Activated T-helper 1 cell treated with anti-CD3 and anti-CD28 coated beads, Interleukin-12 subunit alpha, Interleukin-12 subunit beta, Interleukin-2, Interleukin-4 antibody, amounts not matched to agents 30 ng/mL and 10 ng/mL and 1 ng/mL, durations not matched to agents 14 hours and 24 hours and 36 hours (primary cell): ENCODE results near the gene VDR. TPM values are rescaled to one million over a fixed set of nuclear protein-coding genes. Genes with fewer than 3 reads are reported as not detected.

Source experiments
- DNase-seq: peaks from one replicate; pipeline ENCODE4 v3.0.0; 2021; ENCODE audit warnings: low spot score
- H3K27ac Mint-ChIP-seq: one replicate; pipeline ENCODE4 v1.8.0; 2021; ENCODE audit warnings: mild to moderate bottlenecking, mixed read lengths
- H3K27me3 Mint-ChIP-seq: one replicate; pipeline ENCODE4 v1.8.0; 2022; ENCODE audit warnings: mild to moderate bottlenecking, moderate library complexity, mixed read lengths; ENCODE audit not compliant: insufficient read depth
- H3K36me3 Mint-ChIP-seq: one replicate; pipeline ENCODE4 v1.8.0; 2021; ENCODE audit warnings: low read depth, mixed read lengths
- H3K4me1 Mint-ChIP-seq: one replicate; pipeline ENCODE4 v1.8.0; 2021; ENCODE audit warnings: low read depth, mixed read lengths
- H3K4me3 Mint-ChIP-seq: one replicate; pipeline ENCODE4 v1.8.0; 2021; ENCODE audit warnings: mild to moderate bottlenecking, moderate library complexity, mixed read lengths
- H3K9me3 Mint-ChIP-seq: one replicate; pipeline ENCODE4 v1.8.0; 2021; ENCODE audit warnings: mixed read lengths
- intact Hi-C: fragments of 100-400 bp; cut with micrococcal nuclease; formaldehyde crosslinking; loops from one replicate; pipeline ENCODE4 v1.15.1; 2024
- total RNA-seq: library from RNA; stranded (reverse); gene quantifications from 2 replicates; pipeline ENCODE4 v1.2.3, GENCODE V29; 2022

Gene VDR
- total RNA-seq, 1 donor from 2014 or later, result 318 TPM

DNA sequence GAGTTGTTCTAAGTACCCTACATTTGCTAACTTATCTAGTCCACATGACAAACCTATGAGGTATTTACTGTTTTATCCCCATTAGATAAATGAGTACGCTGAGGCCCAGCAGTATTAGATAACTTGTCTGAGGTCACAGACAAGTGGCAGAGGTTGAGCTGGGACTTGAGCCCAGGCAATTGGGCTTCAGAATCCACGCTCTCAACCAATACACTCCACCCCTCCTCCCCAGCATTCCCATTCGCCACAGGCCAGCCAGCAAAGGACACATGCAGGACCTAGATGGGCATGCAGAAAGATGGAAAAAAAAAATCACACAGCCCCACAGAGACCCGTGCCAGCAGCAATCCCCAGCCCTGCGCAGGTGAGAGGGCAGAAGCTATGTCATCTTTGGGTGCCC lies 97.5 kb downstream of the VDR start:
- Mint-ChIP-seq H3K36me3 (peaks cover 63% of the 10 kb centered on the region), H3K4me3 (peak overlapping the region; percentile 78), H3K27ac (peak overlapping the region; percentile 98), H3K9me3 (no peaks in the 10 kb centered on the region), H3K4me1 (peaks cover 98% of the 10 kb centered on the region), H3K27me3 (no peaks in the 10 kb centered on the region)
- no peak for DNase-seq
- intact Hi-C loops, result loop anchor here (2.0 kb wide), 1 partner anchor 29 kb away; no protein-coding TSS in a partner anchor

DNA sequence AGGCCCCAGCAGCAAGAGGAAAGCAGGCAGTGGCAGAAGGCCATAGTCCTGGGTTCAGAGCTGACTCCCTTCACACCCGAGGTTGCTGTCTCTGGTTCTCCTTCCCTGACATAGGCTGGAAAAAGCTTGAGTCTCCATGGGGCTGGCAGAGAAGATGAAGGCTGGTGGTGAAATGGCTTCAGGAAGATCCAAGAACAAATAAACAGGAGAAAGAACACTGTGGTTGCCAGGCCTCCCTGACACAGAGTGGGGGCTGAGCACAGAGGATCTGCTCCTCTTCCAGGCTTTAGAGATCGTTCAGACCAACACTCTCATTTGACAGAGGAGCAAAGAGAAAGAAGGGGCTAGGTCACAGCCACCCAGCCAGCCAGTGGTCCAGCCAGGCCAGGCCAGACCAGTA lies 99.4 kb downstream of the VDR start:
- H3K27ac Mint-ChIP-seq, result peak overlapping the region; percentile 98
- H3K36me3 Mint-ChIP-seq, result peaks cover 60% of the 10 kb centered on the region
- H3K4me1 Mint-ChIP-seq, result peaks cover 96% of the 10 kb centered on the region
- no peaks in the 10 kb centered on the region for H3K27me3 Mint-ChIP-seq
- H3K9me3 Mint-ChIP-seq, result no peaks in the 10 kb centered on the region
- peak overlapping the region; percentile 79 for H3K4me3 Mint-ChIP-seq
- intact Hi-C loops, result no loop called here
- no peak for DNase-seq

DNA sequence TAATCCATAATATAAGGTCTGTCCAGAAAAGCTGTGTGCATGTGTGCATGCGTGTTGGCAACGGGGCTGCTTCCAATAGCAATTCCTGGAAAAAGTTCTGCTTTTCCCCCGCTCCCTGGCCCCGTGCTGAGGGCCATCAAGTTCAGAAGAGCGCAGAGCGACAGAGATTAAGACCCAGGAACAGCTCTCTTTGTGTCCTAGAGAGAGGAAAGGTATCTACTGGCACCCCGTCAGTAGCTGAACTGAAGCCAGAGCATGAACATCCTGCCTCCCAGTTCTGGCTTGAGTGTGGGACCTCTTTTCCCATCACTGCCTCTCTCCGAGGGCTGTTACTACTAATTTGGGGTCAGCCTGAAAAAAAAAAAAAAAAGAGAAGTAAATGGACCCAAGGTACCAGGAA lies 100.6 kb downstream of the VDR start:
- Mint-ChIP-seq H3K27ac (peak overlapping the region; percentile 98), H3K4me1 (peaks cover 95% of the 10 kb centered on the region), H3K9me3 (no peaks in the 10 kb centered on the region), H3K27me3 (no peaks in the 10 kb centered on the region), H3K4me3 (peak overlapping the region; percentile 79), H3K36me3 (peaks cover 59% of the 10 kb centered on the region)
- intact Hi-C loops, result no loop called here
- DNase-seq, result no peak

DNA sequence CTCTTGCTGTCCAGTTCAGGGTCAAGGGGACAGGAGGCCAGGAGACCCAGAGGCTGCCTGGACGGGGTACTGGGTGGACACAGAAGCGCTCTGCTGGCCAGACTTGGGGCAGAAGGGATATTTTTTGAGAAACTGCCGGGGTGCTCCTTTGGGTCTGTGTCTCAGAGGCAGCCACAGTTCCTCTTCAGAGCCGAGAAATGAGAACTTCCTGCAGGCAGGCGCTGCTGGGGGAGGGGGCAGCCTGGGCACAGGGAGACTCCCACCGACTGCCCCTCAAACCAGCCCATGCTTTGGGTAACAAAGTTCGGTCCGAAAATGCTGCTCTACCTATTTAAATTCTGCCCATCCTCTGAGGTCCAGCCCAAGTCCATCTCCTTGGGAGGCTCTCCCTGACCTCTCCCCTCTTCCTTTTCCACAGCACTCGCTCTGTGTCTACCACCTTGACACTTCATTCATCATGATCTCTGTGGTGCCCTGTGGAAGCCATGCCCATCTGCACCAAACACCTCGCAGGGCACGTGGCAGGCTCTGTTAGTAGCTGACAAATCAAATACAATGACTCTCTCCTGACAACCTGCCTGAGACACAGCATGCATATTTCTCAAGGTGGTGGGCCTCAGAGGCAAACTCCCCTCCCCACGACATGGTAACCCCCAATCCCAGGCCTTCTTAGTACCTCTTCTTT lies 101.5 kb downstream of the VDR start:
- no peaks in the 10 kb centered on the region for H3K9me3 Mint-ChIP-seq
- peak overlapping the region; percentile 98 for H3K27ac Mint-ChIP-seq
- peaks cover 89% of the 10 kb centered on the region for H3K4me1 Mint-ChIP-seq
- no peaks in the 10 kb centered on the region for H3K27me3 Mint-ChIP-seq
- no peak for DNase-seq
- peak overlapping the region; percentile 78 for H3K4me3 Mint-ChIP-seq
- intact Hi-C loops, result loop anchor here (2.0 kb wide), 2 partner anchors 15 to 19 kb away; partner anchors contain the start of gene HDAC7
- H3K36me3 Mint-ChIP-seq, result peaks cover 61% of the 10 kb centered on the region

DNA sequence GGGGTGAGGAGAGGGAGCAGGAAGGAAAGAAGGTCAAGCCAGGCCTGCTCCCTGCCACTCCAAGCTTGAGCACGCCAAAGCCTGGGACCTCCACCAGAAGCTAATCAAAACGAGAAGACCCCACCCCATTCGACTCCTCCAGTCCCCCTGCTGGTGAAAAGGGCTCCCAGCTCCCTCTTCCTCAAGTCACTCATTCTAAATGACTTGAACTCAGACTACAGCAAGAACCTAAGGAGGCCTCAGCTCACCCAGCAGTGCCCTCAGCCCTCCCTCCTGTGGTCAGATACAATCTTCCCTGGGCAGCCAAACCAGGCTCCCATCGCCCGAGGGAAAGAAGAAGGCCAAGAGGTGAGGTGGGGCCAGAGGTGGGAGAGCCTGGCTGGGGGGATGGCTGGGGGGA lies 102.5 kb downstream of the VDR start:
- H3K27me3 Mint-ChIP-seq, result no peaks in the 10 kb centered on the region
- no peak for DNase-seq
- peaks cover 79% of the 10 kb centered on the region for H3K4me1 Mint-ChIP-seq
- intact Hi-C loops, result loop anchor here (1.0 to 2.0 kb wide), 3 partner anchors 16 to 35 kb away; partner anchors contain the start of gene HDAC7
- peak overlapping the region; percentile 78 for H3K4me3 Mint-ChIP-seq
- H3K36me3 Mint-ChIP-seq, result peaks cover 61% of the 10 kb centered on the region
- H3K27ac Mint-ChIP-seq, result peak overlapping the region; percentile 98
- no peaks in the 10 kb centered on the region for H3K9me3 Mint-ChIP-seq

- peak overlapping the region; percentile 98 for H3K27ac Mint-ChIP-seq
- DNase-seq, result no peak
- peak overlapping the region; percentile 78 for H3K4me3 Mint-ChIP-seq
- no peaks in the 10 kb centered on the region for H3K27me3 Mint-ChIP-seq
- intact Hi-C loops, result loop anchor here (1.0 to 2.0 kb wide), 3 partner anchors 17 to 35 kb away; partner anchors contain the start of gene HDAC7
- no peaks in the 10 kb centered on the region for H3K9me3 Mint-ChIP-seq
- H3K4me1 Mint-ChIP-seq, result peaks cover 75% of the 10 kb centered on the region
- peaks cover 60% of the 10 kb centered on the region for H3K36me3 Mint-ChIP-seq
These were observed 102.9 kb downstream of the VDR start for GRCh38 chr12:47801904-47802246.

- Mint-ChIP-seq H3K36me3 (peaks cover 60% of the 10 kb centered on the region), H3K9me3 (no peaks in the 10 kb centered on the region), H3K4me1 (peaks cover 70% of the 10 kb centered on the region), H3K27ac (peak overlapping the region; percentile 98), H3K27me3 (no peaks in the 10 kb centered on the region), H3K4me3 (peak overlapping the region; percentile 78)
- DNase-seq, result no peak
- intact Hi-C loops, result no loop called here
These were observed 103.5 kb downstream of the VDR start for GRCh38 chr12:47801170-47801903.

DNA sequence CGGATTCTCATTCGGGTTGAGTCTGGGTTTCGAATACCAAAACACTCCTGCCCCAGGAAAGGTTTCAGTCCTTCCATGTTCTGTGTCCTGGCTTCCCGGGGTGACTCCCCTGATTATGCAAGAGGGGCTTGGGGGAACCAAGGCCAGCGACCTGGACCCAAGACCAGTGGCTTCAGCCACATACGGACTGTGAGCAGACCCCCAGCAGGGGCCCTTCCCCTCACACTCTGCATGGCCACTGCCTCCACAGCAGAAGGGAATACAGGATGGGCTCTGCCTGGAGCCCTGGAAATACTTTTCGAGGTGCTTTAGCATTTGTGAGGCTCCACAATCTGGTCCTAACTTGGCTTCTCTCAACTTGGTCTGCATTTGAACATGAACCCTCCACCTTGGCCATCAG lies 104.2 kb downstream of the VDR start:
- Mint-ChIP-seq H3K36me3 (peaks cover 55% of the 10 kb centered on the region), H3K27ac (peak overlapping the region; percentile 92), H3K4me1 (peaks cover 62% of the 10 kb centered on the region), H3K9me3 (no peaks in the 10 kb centered on the region), H3K4me3 (peak overlapping the region; percentile 37), H3K27me3 (no peaks in the 10 kb centered on the region)
- intact Hi-C loops, result no loop called here
- no peak for DNase-seq

DNA sequence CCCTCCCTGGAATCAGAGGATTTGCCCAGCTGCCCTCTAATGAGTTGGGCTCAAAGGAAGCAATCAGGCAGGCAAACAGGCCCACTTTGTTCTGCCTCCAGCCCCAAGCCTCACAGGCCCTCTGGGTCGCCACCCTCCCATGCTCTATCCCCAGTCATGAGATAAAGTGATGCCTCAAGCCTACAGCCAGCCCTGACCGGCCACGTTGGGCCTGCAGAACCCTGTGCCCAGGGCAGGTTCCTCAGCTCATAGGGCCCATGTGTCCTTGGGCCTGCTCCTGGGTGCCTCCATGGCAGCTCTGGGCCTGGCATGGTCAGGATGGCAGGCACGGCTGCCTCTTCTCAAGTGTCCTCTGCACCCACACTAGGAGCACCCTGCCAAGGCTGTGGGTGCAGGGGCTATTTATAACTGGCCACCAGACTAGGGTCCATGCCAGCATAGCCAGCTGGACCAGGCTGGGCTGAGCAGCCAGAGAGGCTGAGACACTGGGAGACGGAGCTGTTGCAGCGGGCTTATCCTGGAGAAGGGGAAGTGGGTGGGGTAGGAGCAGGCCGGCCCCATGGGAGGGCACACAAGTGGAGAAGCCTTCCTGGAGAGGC lies 105.3 kb downstream of the VDR start:
- H3K27ac Mint-ChIP-seq, result peak overlapping the region; percentile 70

GRCh38 chr12:47798382-47798948 lies 106.3 kb downstream of the VDR start:
- Mint-ChIP-seq H3K27ac (peak overlapping the region; percentile 68), H3K4me3 (no peak overlapping the region), H3K27me3 (no peaks in the 10 kb centered on the region), H3K36me3 (peaks cover 46% of the 10 kb centered on the region), H3K9me3 (no peaks in the 10 kb centered on the region), H3K4me1 (peaks cover 41% of the 10 kb centered on the region)
- no peak for DNase-seq
- intact Hi-C loops, result no loop called here

More for the DNA sequence above, 105.3 kb downstream of the VDR start:
- Mint-ChIP-seq H3K27me3 (no peaks in the 10 kb centered on the region), H3K4me1 (peaks cover 51% of the 10 kb centered on the region), H3K36me3 (peaks cover 49% of the 10 kb centered on the region), H3K9me3 (no peaks in the 10 kb centered on the region), H3K4me3 (no peak overlapping the region)
- no peak for DNase-seq
- intact Hi-C loops, result no loop called here

GRCh38 chr12:47797441-47797840 lies 107.4 kb downstream of the VDR start:
- H3K4me3 Mint-ChIP-seq, result no peak overlapping the region
- no peaks in the 10 kb centered on the region for H3K27me3 Mint-ChIP-seq
- intact Hi-C loops, result no loop called here
- no peaks in the 10 kb centered on the region for H3K9me3 Mint-ChIP-seq
- peaks cover 33% of the 10 kb centered on the region for H3K4me1 Mint-ChIP-seq
- H3K36me3 Mint-ChIP-seq, result peaks cover 43% of the 10 kb centered on the region
- peak overlapping the region; percentile 65 for H3K27ac Mint-ChIP-seq
- DNase-seq, result no peak

DNA sequence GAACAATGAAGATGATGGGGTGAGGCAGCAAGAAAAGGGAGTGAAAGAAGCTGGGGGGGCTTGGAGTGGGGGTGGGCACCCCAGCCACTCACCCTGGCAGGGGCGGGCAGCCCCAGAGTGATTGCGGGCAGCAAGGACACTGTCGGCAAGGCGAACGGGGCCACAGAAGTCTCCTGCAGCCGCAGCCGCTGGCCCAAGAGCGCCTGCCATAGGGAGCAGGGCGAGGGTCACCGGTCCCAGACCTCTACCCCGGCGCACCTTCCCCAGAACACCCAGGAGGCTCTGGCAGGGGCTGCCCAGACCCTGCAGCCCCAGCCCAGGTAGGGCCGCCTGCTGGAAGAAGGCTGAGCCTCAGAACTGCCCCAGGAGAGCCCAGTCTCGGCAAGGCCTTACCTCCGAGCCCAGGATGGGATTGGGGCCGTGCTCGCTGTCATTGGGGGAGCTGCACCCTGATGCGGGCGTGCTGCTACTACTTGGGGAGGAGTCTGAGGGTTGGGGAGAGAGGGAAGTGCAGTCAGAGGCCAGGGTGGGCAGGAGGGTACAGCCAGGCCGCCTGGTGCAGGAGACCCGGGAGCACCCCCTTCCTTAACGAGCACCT lies 108.9 kb downstream of the VDR start:
- Mint-ChIP-seq H3K4me3 (no peak overlapping the region), H3K9me3 (no peaks in the 10 kb centered on the region), H3K4me1 (peaks cover 21% of the 10 kb centered on the region), H3K27me3 (no peaks in the 10 kb centered on the region), H3K36me3 (peaks cover 39% of the 10 kb centered on the region), H3K27ac (no peak overlapping the region)
- DNase-seq, result no peak
- intact Hi-C loops, result no loop called here
